K562 (cell line): ENCODE data around the gene TAS1R3. TPM values are rescaled to one million over a fixed set of nuclear protein-coding genes. Genes with fewer than 3 reads are reported as not detected.
A peak's percentile ranks its signal among the peaks of the same experiment; 100 is the strongest.

ENCODE experiments used
- EZH2 ChIP-seq: IDR thresholded peaks from 2 replicates; pipeline ENCODE4 v1.6.1; 2012; ENCODE audit warnings: low read depth, mild to moderate bottlenecking, inconsistent platforms, low read length, borderline replicate concordance
- FOSL1 ChIP-seq: fragments of 200-800 bp; sonication (Bioruptor generic); conservative IDR thresholded peaks from 2 replicates; pipeline ENCODE4 v1.6.1; 2016; ENCODE audit warnings: missing genetic modification characterization, missing compliant biosample characterization
- HDGF ChIP-seq: fragments of 450-650 bp; IDR thresholded peaks from 2 replicates; pipeline ENCODE4 v1.6.1; 2016
- HEY1 ChIP-seq: fragments of 250-450 bp; sonication (Bioruptor Pico); IDR thresholded peaks from 2 replicates; pipeline ENCODE4 v1.5.0; 2020; ENCODE audit warnings: mild to moderate bottlenecking, moderate library complexity, borderline replicate concordance
- NRF1 ChIP-seq, 2 experiments: fragments of 450-650 bp; IDR thresholded peaks in 1 of 2; conservative IDR thresholded peaks in 1 of 2; 2 replicates each; pipeline ENCODE4 v1.6.1; 2014; ENCODE audit warnings: mild to moderate bottlenecking in 2 of 2
- PHF20 ChIP-seq: fragments of 450-650 bp; IDR thresholded peaks from 2 replicates; pipeline ENCODE4 v1.6.1; 2018; ENCODE audit not compliant: partially characterized antibody
- SRSF3 ChIP-seq: fragments of 200-400 bp; formaldehyde crosslinking; IDR thresholded peaks from 2 replicates; pipeline ENCODE4 v1.6.1; 2016; ENCODE audit warnings: mild to moderate bottlenecking, low read length, moderate library complexity; ENCODE audit not compliant: insufficient read depth
- ZNF124 ChIP-seq: sonication (generic); formaldehyde crosslinking; IDR thresholded peaks from 2 replicates; pipeline ENCODE4 v1.8.1; 2022; ENCODE audit warnings: missing genetic modification reagents
- ZNF140 ChIP-seq: fragments of 250-450 bp; sonication (Bioruptor Pico); IDR thresholded peaks from 2 replicates; pipeline ENCODE4 v1.8.0; 2021; ENCODE audit warnings: moderate library complexity, mild to moderate bottlenecking, inconsistent platforms
- polyA plus RNA-seq, 8 experiments: library from polyadenylated mRNA; depleted of rRNA in 4 of 8; stranded (reverse) in 5 of 8; unstranded in 3 of 8; fragments of >200 nt; fragmentation: Nextera tagmentation in 2 of 8; fragmentation: Illumina TruSeq in 1 of 8; extraction: Ambion mirVana in 2 of 8; extraction: Trizol in 1 of 8; gene quantifications; 2 replicates each; pipeline versions ENCODE4 v1.2.1 to v1.2.3, GENCODE V29; 2011 to 2014; ENCODE audit warnings: inconsistent platforms in 1 of 8, missing spikeins in 1 of 8
- total RNA-seq, 7 experiments: library from RNA; depleted of rRNA in 6 of 7; stranded (reverse); fragments of >200 nt in 6 of 7; fragmentation: Illumina TruSeq in 2 of 7; extraction: Trizol in 2 of 7; gene quantifications; 2 replicates each; pipeline versions ENCODE4 v1.2.1 to v1.2.3, GENCODE V29; 2011 to 2021; ENCODE audit warnings: low replicate concordance in 1 of 7
- TF ChIP-seq, protein P1 (sequence below): sonication (generic); formaldehyde crosslinking; IDR thresholded peaks from 2 replicates; pipeline ENCODE4 v1.8.0; 2022; ENCODE audit warnings: mild to moderate bottlenecking, missing genetic modification reagents
- TF ChIP-seq, protein P2 (sequence below): fragments of 200-800 bp; sonication (Bioruptor generic); IDR thresholded peaks from 2 replicates; pipeline ENCODE4 v1.6.1; 2017; ENCODE audit warnings: missing genetic modification characterization, missing compliant biosample characterization
- TF ChIP-seq, protein P3 (sequence below): fragments of 450-650 bp; IDR thresholded peaks from 2 replicates; pipeline ENCODE4 v1.6.1; 2016; ENCODE audit warnings: mild to moderate bottlenecking, moderate library complexity
- TF ChIP-seq, protein P4 (sequence below): fragments of 250-450 bp; sonication (Bioruptor Pico); IDR thresholded peaks from 2 replicates; pipeline ENCODE4 v1.8.0; 2021; ENCODE audit warnings: borderline replicate concordance, mild to moderate bottlenecking, moderate library complexity; ENCODE audit not compliant: poor library complexity, severe bottlenecking

TAS1R3 gene
- total and polyA plus RNA-seq, 9 of the 15 experiments (the other 6 are each of a cell fraction or from before 2014, with no cell fraction given): 0.07 to 0.13 TPM; not detected in 7

DNA sequence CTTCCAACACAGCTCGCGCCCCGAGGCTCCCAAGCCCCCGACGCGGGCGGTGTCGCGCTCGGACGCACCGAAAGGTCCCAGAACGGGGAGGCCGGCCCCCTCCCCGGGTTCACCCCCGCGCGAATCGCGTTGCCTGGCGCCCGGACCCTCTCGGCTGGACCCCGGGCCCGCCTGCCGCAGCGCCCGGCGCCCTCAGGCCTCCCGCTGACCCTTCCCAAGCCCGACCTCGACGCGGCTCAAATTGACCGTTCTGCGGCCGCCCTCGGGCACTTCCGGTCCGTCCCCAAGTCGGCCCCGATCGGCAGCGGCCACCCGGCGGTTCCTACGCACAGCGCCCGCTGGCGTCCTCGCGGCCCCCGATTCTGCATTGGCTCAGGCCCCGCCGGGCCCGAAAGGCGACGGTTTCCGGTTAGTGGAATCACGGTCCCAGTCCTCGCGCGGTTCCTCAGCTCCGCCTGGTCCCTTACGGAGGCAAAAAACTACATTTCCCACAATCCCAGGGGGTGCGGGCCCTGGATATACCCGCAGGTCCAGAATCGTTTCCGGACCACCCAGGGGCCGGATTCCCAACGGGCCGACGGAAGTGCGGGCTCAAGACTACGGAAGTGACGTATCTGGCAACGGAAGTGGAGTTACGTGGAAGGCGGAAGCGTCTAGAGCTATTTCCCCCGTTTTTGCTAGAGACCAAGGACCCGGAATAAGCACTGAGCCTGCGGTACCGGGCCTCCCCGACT, 44.0 kb downstream of the TAS1R3 start, which contains the start of gene AURKAIP1 (continued):
- TF ChIP-seq, protein P1, sequence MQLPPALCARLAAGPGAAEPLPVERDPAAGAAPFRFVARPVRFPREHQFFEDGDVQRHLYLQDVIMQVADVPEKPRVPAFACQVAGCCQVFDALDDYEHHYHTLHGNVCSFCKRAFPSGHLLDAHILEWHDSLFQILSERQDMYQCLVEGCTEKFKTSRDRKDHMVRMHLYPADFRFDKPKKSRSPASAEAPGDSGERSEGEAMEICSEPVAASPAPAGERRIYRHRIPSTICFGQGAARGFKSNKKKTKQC: peak; percentile 28
- peak; percentile 79 for TF ChIP-seq FOSL1 (tag)
- TF ChIP-seq NRF1 (conservative IDR thresholded peaks at IDR 0.05 in 1 of 2, IDR thresholded peaks at IDR 0.05 in 1 of 2): peak; percentile 47 to 66; a peak in 3 of 4 replicates
- TF ChIP-seq PHF20: peak; percentile 96
- no peak for TF ChIP-seq HDGF
- TF ChIP-seq EZH2: no peak
- TF ChIP-seq, protein P2, sequence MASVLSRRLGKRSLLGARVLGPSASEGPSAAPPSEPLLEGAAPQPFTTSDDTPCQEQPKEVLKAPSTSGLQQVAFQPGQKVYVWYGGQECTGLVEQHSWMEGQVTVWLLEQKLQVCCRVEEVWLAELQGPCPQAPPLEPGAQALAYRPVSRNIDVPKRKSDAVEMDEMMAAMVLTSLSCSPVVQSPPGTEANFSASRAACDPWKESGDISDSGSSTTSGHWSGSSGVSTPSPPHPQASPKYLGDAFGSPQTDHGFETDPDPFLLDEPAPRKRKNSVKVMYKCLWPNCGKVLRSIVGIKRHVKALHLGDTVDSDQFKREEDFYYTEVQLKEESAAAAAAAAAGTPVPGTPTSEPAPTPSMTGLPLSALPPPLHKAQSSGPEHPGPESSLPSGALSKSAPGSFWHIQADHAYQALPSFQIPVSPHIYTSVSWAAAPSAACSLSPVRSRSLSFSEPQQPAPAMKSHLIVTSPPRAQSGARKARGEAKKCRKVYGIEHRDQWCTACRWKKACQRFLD (CRISPR knock-in tag): peak; percentile 75; the same call in 1 of the 2 replicates
- 0 out of 2 replicates have a peak, but pooled peaks have one; percentile 23 for TF ChIP-seq SRSF3
- TF ChIP-seq, protein P3, sequence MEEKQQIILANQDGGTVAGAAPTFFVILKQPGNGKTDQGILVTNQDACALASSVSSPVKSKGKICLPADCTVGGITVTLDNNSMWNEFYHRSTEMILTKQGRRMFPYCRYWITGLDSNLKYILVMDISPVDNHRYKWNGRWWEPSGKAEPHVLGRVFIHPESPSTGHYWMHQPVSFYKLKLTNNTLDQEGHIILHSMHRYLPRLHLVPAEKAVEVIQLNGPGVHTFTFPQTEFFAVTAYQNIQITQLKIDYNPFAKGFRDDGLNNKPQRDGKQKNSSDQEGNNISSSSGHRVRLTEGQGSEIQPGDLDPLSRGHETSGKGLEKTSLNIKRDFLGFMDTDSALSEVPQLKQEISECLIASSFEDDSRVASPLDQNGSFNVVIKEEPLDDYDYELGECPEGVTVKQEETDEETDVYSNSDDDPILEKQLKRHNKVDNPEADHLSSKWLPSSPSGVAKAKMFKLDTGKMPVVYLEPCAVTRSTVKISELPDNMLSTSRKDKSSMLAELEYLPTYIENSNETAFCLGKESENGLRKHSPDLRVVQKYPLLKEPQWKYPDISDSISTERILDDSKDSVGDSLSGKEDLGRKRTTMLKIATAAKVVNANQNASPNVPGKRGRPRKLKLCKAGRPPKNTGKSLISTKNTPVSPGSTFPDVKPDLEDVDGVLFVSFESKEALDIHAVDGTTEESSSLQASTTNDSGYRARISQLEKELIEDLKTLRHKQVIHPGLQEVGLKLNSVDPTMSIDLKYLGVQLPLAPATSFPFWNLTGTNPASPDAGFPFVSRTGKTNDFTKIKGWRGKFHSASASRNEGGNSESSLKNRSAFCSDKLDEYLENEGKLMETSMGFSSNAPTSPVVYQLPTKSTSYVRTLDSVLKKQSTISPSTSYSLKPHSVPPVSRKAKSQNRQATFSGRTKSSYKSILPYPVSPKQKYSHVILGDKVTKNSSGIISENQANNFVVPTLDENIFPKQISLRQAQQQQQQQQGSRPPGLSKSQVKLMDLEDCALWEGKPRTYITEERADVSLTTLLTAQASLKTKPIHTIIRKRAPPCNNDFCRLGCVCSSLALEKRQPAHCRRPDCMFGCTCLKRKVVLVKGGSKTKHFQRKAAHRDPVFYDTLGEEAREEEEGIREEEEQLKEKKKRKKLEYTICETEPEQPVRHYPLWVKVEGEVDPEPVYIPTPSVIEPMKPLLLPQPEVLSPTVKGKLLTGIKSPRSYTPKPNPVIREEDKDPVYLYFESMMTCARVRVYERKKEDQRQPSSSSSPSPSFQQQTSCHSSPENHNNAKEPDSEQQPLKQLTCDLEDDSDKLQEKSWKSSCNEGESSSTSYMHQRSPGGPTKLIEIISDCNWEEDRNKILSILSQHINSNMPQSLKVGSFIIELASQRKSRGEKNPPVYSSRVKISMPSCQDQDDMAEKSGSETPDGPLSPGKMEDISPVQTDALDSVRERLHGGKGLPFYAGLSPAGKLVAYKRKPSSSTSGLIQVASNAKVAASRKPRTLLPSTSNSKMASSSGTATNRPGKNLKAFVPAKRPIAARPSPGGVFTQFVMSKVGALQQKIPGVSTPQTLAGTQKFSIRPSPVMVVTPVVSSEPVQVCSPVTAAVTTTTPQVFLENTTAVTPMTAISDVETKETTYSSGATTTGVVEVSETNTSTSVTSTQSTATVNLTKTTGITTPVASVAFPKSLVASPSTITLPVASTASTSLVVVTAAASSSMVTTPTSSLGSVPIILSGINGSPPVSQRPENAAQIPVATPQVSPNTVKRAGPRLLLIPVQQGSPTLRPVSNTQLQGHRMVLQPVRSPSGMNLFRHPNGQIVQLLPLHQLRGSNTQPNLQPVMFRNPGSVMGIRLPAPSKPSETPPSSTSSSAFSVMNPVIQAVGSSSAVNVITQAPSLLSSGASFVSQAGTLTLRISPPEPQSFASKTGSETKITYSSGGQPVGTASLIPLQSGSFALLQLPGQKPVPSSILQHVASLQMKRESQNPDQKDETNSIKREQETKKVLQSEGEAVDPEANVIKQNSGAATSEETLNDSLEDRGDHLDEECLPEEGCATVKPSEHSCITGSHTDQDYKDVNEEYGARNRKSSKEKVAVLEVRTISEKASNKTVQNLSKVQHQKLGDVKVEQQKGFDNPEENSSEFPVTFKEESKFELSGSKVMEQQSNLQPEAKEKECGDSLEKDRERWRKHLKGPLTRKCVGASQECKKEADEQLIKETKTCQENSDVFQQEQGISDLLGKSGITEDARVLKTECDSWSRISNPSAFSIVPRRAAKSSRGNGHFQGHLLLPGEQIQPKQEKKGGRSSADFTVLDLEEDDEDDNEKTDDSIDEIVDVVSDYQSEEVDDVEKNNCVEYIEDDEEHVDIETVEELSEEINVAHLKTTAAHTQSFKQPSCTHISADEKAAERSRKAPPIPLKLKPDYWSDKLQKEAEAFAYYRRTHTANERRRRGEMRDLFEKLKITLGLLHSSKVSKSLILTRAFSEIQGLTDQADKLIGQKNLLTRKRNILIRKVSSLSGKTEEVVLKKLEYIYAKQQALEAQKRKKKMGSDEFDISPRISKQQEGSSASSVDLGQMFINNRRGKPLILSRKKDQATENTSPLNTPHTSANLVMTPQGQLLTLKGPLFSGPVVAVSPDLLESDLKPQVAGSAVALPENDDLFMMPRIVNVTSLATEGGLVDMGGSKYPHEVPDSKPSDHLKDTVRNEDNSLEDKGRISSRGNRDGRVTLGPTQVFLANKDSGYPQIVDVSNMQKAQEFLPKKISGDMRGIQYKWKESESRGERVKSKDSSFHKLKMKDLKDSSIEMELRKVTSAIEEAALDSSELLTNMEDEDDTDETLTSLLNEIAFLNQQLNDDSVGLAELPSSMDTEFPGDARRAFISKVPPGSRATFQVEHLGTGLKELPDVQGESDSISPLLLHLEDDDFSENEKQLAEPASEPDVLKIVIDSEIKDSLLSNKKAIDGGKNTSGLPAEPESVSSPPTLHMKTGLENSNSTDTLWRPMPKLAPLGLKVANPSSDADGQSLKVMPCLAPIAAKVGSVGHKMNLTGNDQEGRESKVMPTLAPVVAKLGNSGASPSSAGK: no peak
- TF ChIP-seq ZNF124 (CRISPR knock-in tag): peak; percentile 64; the same call in 1 of the 2 replicates
- TF ChIP-seq, protein P4, sequence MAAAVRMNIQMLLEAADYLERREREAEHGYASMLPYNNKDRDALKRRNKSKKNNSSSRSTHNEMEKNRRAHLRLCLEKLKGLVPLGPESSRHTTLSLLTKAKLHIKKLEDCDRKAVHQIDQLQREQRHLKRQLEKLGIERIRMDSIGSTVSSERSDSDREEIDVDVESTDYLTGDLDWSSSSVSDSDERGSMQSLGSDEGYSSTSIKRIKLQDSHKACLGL (CRISPR knock-in tag): no peak
- 0 out of 2 replicates have a peak, but pooled peaks have one; percentile 75 for TF ChIP-seq HEY1
- TF ChIP-seq ZNF140 (CRISPR knock-in tag): no peak
